22Rv1 (cell line): ENCODE results near the gene PLLP.

Source experiments
- CTCF ChIP-seq: fragments of 450-650 bp; IDR thresholded peaks from 2 replicates; pipeline ENCODE4 v1.5.1; 2017; ENCODE audit warnings: mild to moderate bottlenecking
- ZFX ChIP-seq: fragments of 450-650 bp; IDR thresholded peaks from 2 replicates; pipeline ENCODE4 v1.6.1; 2017; ENCODE audit warnings: antibody characterized with exemption, borderline replicate concordance

- no peak for TF ChIP-seq CTCF
- TF ChIP-seq ZFX = no peak
Observed at GRCh38 chr16:57315416-57315815, 30.9 kb upstream of the PLLP start.
